Measurements from ENCODE around the gene HSD11B2. TPM values are rescaled to one million over a fixed set of nuclear protein-coding genes. Genes with fewer than 3 reads are reported as not detected.

The HSD11B2 gene
- total RNA-seq, 2 experiments from 2014 or later, result 0.71 to 1.3 TPM

DNA sequence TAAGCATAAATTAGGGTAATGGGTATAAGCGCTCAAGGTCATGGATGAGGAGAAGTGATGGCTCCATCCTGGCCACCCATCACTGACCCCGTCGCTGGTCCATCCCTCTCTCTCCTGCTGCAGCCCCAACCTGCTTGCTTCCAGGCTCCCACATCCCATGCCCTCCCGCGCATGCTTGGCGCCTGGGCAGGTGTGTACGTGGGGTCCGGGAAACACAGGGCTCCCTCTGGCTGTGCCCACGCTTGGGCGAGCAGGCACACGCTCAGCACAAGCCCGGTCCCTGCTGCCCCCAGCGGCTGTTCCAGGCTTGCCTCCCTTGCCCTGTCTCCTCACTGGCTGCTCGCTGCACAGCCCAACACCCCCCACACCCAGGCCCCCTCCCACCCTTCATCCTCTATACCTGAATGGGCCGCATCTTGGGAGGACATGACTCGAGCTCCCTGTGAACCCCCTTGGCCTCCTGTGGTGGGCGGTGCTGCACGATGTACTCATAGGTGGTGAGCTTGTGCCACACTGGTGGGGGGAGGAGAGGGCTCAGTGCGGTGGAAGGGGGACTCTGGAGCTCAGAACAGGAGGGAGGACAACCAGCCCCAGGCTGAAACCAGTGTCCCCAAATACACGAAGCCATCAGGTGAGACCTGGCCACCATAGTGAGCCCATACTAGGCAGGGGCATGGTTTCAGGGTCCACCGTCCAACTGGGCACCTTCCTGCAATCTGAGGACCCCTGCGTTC, 32.9 kb upstream of the HSD11B2 start:
- intact Hi-C loops (cut with micrococcal nuclease), result loop anchor here (2.0 to 5.0 kb wide), 3 partner anchors 25 to 136 kb away; partner anchors contain the start of gene PLEKHG4
- Mint-ChIP-seq H3K4me3 (no peak overlapping the region), H3K27me3 (peaks cover 20% of the 10 kb centered on the region), H3K36me3 (no peaks in the 10 kb centered on the region), H3K9me3 (no peaks in the 10 kb centered on the region), H3K4me1 (ENCODE audit: low read depth) (peaks cover 5% of the 10 kb centered on the region), H3K27ac (no peak overlapping the region)
- DNase-seq, result no peak
- CTCF ChIA-PET, result interaction anchor here (0.6 to 5.5 kb wide), 5 partner anchors 19 to 408 kb away, joined by 3 to 36 read pairs (median 6); partner anchors contain the start of genes RANBP10 and TSNAXIP1
- POLR2A ChIA-PET, result no interaction called here

DNA sequence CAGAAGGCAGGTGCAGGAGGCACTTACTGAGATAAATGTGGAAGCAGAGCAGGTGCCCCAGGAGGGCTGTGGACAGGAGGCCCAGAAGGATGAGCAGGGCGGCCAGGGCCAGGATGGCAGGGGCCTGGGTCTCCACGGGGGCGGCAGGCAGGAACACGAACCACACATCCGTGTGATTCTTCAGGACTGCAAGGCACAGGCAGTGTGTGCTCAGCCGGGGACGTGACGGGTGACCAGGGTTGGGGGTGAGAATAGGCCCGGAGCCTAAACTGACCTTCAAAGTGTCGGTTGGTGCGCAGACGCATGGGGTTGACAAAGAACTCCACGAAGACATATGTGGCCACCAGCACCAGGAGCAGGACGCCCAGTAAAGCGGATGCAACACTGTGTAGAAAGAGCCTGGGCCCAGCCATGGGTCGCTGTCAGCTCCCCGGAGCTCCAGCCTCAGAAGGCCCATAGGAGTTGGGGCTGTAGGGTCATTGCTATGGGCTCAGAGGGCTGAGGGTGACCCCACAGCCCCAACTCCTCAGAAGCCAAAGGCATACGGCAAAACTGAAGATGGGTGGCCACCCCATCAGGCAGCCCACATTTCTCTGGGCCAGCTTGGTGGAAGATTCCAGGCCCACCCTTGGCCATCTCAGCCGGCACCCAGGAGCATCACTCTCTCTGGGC, 32.2 kb upstream of the HSD11B2 start:
- H3K9me3 Mint-ChIP-seq, result no peaks in the 10 kb centered on the region
- ChIA-PET CTCF (interaction anchor here (1.0 to 5.5 kb wide), 10 partner anchors 20 to 150 kb away, joined by 3 to 36 read pairs (median 6); partner anchors contain the start of genes PLEKHG4 and SLC9A5), POLR2A (no interaction called here)
- DNase-seq, result no peak
- H3K4me1 Mint-ChIP-seq (ENCODE audit: low read depth), result peaks cover 5% of the 10 kb centered on the region
- no peaks in the 10 kb centered on the region for H3K36me3 Mint-ChIP-seq
- peaks cover 18% of the 10 kb centered on the region for H3K27me3 Mint-ChIP-seq
- intact Hi-C loops (cut with micrococcal nuclease), result loop anchor here (2.0 to 5.0 kb wide), 3 partner anchors 26 to 136 kb away; partner anchors contain the start of gene PLEKHG4
- no peak overlapping the region for H3K4me3 Mint-ChIP-seq
- no peak overlapping the region for H3K27ac Mint-ChIP-seq

DNA sequence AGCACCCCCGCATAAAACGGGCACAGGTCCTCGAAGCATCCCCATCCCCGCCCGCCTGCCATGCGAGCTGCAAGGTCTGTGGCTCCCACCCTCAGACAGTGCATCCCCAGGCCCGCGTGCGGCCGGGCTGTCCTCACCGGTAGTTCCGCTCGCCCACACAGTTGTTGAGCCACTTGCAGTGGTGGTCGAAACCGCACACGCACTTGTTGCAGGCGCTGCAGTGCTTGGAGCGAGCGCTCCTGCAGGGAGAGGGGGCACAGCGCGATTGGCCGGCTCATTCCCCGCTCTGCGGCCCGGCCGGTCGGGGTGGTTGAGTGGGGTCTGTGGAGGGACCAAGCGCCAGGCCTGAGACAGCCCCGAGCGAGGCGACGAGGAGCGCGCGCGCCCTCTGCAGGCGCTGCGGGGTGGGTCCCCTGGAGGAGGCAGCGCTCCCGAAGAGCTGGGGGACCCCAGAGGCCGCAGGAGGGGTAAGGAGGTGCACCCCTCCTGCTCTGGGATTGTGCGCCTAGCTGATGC, 31.6 kb upstream of the HSD11B2 start:
- intact Hi-C loops (cut with micrococcal nuclease), result loop anchor here (2.0 to 5.0 kb wide), 3 partner anchors 26 to 137 kb away; partner anchors contain the start of gene PLEKHG4

DNA sequence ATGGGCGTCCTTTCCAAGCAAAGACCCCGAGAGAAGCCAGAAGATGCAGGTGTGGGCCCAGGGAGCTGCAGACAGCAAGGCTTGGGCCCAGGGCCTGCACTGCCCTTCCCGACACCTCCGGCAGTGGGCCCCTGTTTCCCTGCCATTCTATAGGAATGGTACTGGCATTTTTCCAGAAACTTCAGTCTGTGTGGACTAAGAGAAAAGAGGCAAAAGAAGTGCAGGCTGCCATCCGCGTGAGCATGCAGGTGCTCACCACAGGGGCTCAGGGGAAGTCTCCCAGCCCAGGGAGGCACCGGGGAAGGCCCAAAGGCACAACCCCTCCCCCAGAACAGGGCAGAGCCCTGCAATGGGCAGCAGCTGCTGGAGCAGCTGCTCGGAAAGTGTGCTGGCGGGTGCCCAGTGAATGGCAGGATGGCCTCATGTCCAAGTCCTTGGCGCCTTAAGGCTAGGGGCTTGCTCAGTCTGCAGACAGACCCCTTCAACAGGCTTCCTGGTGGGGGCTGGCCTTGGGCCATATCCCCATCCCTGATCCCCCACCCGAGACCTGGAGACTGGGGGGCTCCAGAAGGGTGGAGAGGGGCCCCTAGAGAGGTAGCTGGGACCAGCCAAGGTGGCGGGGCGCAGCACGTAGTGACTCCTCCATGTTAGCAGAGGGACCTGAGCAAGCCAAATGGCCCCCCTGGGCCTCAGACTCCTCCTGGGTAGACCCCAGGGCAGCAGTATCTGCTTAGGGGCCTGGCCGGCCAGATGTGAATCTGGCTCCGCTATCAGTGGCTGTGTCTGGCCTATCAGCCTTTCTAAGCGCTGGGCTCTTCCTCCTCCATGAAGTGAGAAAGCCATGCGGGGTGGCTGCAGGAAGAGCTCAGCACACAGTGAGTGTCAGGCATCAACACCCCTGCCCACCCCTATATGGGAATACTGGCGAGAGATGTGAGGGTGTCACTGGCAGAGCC, 30.9 kb upstream of the HSD11B2 start:
- intact Hi-C loops (cut with micrococcal nuclease), result loop anchor here (2.0 to 5.0 kb wide), 3 partner anchors 27 to 138 kb away; partner anchors contain the start of gene PLEKHG4
- DNase-seq, result no peak
- H3K4me3 Mint-ChIP-seq, result no peak overlapping the region
- no peaks in the 10 kb centered on the region for H3K4me1 Mint-ChIP-seq (ENCODE audit: low read depth)
- H3K27ac Mint-ChIP-seq, result no peak overlapping the region
- H3K36me3 Mint-ChIP-seq, result no peaks in the 10 kb centered on the region
- POLR2A ChIA-PET, result interaction anchor here (0.7 kb wide), 1 partner anchor 9 kb away, joined by 3 read pairs; no protein-coding TSS in a partner anchor
- CTCF ChIA-PET, result interaction anchor here (0.6 to 5.5 kb wide), 36 partner anchors 11 to 493 kb away, joined by 3 to 36 read pairs (median 4); partner anchors contain the start of genes PLEKHG4 and SLC9A5
- H3K27me3 Mint-ChIP-seq, result peaks cover 11% of the 10 kb centered on the region
- H3K9me3 Mint-ChIP-seq, result no peaks in the 10 kb centered on the region

More for the DNA sequence above, 31.6 kb upstream of the HSD11B2 start:
- DNase-seq, result peak; percentile 65
- H3K4me3 Mint-ChIP-seq, result no peak overlapping the region
- H3K36me3 Mint-ChIP-seq, result no peaks in the 10 kb centered on the region
- ChIA-PET POLR2A (no interaction called here), CTCF (interaction anchor here (0.6 to 5.5 kb wide), 36 partner anchors 12 to 492 kb away, joined by 3 to 36 read pairs (median 4); partner anchors contain the start of genes PLEKHG4 and SLC9A5)
- H3K27me3 Mint-ChIP-seq, result peaks cover 13% of the 10 kb centered on the region
- H3K9me3 Mint-ChIP-seq, result no peaks in the 10 kb centered on the region
- no peak overlapping the region for H3K27ac Mint-ChIP-seq
- peaks cover under 1% of the 10 kb centered on the region for H3K4me1 Mint-ChIP-seq (ENCODE audit: low read depth)

DNA sequence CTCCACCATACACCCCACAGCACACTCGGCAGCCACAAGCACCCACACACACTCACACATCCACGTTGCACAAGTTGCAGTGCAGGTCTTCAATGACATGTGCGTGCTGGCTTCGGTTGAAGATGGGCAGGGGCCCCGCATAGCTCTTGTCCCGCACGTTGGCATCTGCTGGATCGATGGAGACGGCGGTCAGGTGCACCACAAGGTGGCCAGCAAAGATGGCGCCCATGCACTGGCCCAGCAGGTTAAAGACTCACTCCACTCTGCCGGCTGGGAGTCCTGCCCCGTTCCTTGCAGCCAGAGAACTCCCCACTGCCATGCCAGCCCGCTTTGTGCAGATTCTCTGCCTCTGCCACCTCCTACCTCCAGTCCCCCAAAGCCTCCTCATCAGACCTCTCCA, 30.0 kb upstream of the HSD11B2 start:
- CTCF ChIA-PET, result interaction anchor here (0.8 to 5.5 kb wide), 4 partner anchors 17 to 140 kb away, joined by 3 to 36 read pairs (median 10); partner anchors contain the start of gene PLEKHG4
- Mint-ChIP-seq H3K36me3 (no peaks in the 10 kb centered on the region), H3K27ac (no peak overlapping the region), H3K9me3 (no peaks in the 10 kb centered on the region), H3K27me3 (peaks cover 2% of the 10 kb centered on the region), H3K4me3 (no peak overlapping the region), H3K4me1 (ENCODE audit: low read depth) (no peaks in the 10 kb centered on the region)
- POLR2A ChIA-PET, result no interaction called here
- no peak for DNase-seq
- intact Hi-C loops (cut with micrococcal nuclease), result no loop called here

DNA sequence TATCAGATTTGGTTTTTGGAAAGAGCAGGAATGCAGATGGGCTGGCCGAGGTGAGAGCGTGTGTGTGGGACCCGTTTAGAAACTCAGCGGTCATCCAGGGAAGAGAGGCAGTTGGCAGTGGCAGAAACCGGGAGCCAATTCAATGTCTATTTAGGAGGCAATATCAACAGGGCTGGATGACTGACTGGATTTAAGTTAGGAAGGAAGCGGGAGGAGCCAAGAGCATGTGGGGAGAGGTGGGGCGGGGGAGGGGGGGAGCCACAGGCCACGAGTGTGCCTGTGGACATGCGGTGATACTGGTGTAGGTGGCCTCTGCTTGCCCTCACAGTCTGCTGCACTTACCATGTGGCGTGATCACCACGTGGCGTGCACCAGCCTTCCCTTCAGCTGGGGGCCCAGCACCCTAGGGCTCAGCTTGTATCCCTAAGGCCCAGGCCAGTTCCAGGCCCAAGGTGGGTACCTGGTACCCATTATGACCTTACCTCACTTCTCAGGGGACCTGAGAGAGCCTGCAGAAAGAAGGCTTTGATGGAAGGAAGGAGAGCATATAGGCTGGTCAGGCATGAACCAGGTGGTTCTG, 26.9 kb upstream of the HSD11B2 start:
- Mint-ChIP-seq H3K36me3 (no peaks in the 10 kb centered on the region), H3K27ac (no peak overlapping the region), H3K4me3 (no peak overlapping the region), H3K4me1 (ENCODE audit: low read depth) (no peaks in the 10 kb centered on the region), H3K9me3 (no peaks in the 10 kb centered on the region), H3K27me3 (peaks cover 7% of the 10 kb centered on the region)
- ChIA-PET POLR2A (no interaction called here), CTCF (no interaction called here)
- no peak for DNase-seq
- intact Hi-C loops (cut with micrococcal nuclease), result no loop called here

DNA sequence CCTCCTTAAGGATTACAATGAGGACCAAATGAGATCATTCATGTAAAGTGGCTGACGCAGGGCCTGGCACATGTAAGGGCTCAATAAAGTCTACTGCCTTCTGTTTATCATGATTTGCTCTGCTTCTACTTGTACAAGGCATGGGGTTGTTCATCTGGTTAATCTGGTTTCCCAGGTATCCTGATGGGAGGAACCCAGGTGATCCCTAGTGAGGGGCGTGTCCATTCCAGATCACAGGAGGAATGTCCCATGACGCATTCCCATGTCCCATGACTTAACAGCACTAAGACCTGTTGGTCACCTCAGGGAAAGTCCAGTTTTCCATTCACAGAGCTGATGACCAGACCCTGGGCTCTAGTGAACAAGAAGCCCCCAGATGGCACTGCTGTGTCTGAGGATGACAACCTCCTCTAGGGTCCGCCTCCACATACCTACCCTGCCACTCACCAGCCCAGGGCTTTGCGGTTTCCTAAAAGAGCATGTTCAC, 26.1 kb upstream of the HSD11B2 start:
- Mint-ChIP-seq H3K4me1 (ENCODE audit: low read depth) (no peaks in the 10 kb centered on the region), H3K4me3 (no peak overlapping the region), H3K27ac (no peak overlapping the region), H3K36me3 (no peaks in the 10 kb centered on the region), H3K9me3 (no peaks in the 10 kb centered on the region), H3K27me3 (peaks cover 9% of the 10 kb centered on the region)
- ChIA-PET CTCF (no interaction called here), POLR2A (no interaction called here)
- intact Hi-C loops (cut with micrococcal nuclease), result no loop called here
- no peak for DNase-seq

DNA sequence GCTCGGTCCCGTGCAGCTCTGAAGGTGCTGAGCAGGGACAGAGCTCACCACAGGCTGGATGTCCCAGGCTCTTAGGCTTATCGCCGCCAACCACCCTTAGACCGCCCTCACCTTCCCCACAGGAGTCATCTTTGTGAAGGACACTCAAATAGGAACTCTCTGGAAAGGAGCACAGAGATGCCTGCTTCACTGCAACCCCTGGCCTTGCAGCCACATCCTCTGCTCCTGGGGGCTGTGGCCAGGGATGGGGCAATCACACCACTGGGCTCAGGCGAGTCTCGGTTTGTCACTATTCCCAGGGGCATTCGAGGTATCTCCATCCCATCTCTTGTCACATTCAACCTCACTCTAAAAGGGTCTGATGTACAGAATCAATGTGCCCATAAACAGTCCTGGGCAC, 25.6 kb upstream of the HSD11B2 start:
- Mint-ChIP-seq H3K27ac (no peak overlapping the region), H3K9me3 (no peaks in the 10 kb centered on the region), H3K27me3 (peaks cover 9% of the 10 kb centered on the region), H3K36me3 (no peaks in the 10 kb centered on the region), H3K4me1 (ENCODE audit: low read depth) (no peaks in the 10 kb centered on the region), H3K4me3 (no peak overlapping the region)
- POLR2A ChIA-PET, result no interaction called here
- intact Hi-C loops (cut with micrococcal nuclease), result no loop called here
- CTCF ChIA-PET, result no interaction called here
- no peak for DNase-seq

DNA sequence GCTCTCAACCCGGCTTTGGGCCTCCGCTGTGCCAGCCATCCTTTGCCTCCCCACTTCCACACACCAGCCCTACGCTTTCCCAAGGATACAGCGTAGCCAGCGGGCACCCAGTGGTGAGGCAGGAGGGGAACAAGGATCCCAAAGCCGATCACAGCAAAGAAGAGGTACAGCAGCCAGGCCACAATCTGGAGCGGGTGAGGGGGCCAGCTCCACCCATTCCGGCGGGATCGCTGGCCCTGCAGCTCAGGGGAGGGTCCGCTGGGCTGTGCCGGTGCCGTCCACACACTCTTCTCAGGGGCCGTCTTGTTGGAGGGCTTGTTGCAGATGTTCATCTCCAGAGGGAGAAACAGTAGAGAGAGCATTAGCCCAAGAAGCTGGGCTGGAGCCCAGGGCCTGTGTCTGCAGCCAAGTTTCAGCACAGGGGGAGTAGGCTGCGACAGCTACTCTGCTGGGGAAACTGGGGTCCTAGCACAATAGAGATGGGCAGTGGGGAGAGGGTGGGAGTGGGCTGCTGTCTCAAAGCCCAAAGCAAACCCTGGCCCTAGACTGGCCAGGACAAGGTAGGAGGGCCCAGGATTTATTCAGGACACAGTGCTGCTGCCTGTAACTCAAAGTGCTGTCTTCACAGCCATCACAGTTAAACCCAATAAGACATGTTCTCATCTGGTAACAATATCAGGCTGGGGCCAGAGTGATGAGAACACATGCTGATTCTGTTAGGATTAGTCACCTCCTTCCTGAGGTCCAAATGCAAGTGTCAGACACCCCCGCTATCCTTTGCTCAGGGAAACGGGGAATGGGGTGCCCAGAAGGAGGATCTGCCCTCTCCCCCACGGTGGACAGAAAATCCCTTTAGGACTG, 24.6 kb upstream of the HSD11B2 start:
- no peaks in the 10 kb centered on the region for H3K36me3 Mint-ChIP-seq
- H3K9me3 Mint-ChIP-seq, result no peaks in the 10 kb centered on the region
- H3K27ac Mint-ChIP-seq, result no peak overlapping the region
- ChIA-PET POLR2A (no interaction called here), CTCF (no interaction called here)
- DNase-seq, result no peak
- H3K27me3 Mint-ChIP-seq, result peaks cover 9% of the 10 kb centered on the region
- H3K4me1 Mint-ChIP-seq (ENCODE audit: low read depth), result no peaks in the 10 kb centered on the region
- no peak overlapping the region for H3K4me3 Mint-ChIP-seq
- intact Hi-C loops (cut with micrococcal nuclease), result no loop called here

DNA sequence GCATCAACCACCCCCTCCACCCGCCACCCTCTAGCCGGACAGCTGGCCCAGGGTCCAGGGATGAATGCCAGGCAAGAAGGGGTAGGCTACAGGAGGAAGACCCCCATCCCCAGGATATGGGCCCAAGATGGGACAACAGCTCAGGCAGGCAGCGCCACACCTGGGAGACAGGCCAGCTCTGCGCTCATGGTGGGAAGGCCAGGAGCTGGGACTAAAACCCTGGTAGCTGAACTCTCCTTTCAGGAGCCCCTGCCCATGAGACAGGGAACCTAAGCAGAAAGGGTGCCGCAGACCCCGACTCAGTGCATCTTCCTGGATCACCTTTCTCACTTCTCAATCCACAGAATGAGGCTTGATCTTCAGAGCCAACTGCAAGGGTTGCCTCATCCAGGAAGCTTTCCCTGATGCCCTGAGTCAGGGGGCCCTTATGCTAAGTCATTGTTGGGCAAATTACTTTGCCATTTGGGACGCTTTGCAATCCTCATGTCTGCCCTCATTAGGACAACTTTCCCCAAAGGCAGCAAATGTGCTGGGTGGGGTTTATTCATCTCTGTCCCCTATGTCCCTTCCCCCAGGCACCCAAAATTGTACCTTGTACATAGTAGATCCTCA, 23.6 kb upstream of the HSD11B2 start:
- peaks cover 9% of the 10 kb centered on the region for H3K27me3 Mint-ChIP-seq
- no peak overlapping the region for H3K27ac Mint-ChIP-seq
- ChIA-PET CTCF (interaction anchor here (1.3 kb wide), 1 partner anchor 21 kb away, joined by 4 read pairs; no protein-coding TSS in a partner anchor), POLR2A (no interaction called here)
- no peak for DNase-seq
- H3K36me3 Mint-ChIP-seq, result no peaks in the 10 kb centered on the region
- intact Hi-C loops (cut with micrococcal nuclease), result no loop called here
- H3K4me1 Mint-ChIP-seq (ENCODE audit: low read depth), result no peaks in the 10 kb centered on the region
- no peaks in the 10 kb centered on the region for H3K9me3 Mint-ChIP-seq
- no peak overlapping the region for H3K4me3 Mint-ChIP-seq

All from activated CD4-positive, alpha-beta memory T cell treated with anti-CD3 and anti-CD28 coated beads for 36 hours (primary cell).